Measurements from ENCODE around the gene HAAO.

DNA sequence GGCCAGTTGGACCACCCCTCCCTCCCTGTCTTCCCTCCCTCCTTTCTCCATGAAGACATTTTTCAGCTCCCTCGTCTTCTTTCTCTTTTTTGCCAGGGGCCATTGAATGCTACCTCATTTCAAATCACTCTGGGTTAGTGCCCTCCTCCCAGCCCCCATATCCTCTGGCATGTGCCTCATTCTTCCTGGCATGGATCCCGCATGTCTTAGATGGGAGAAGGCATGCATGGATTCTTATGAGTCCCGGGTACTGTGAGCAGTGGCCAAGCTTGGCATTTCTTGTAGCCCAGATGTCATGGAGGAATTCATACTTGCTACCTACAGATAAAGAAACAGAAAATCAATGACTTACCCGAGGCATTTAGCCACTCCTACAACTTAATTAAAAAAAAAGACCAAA, 9.0 kb upstream of the HAAO start:
- no peak for TF ChIP-seq POLR2A (IDR thresholded peaks at IDR 0.05)
- TF ChIP-seq, protein P1, sequence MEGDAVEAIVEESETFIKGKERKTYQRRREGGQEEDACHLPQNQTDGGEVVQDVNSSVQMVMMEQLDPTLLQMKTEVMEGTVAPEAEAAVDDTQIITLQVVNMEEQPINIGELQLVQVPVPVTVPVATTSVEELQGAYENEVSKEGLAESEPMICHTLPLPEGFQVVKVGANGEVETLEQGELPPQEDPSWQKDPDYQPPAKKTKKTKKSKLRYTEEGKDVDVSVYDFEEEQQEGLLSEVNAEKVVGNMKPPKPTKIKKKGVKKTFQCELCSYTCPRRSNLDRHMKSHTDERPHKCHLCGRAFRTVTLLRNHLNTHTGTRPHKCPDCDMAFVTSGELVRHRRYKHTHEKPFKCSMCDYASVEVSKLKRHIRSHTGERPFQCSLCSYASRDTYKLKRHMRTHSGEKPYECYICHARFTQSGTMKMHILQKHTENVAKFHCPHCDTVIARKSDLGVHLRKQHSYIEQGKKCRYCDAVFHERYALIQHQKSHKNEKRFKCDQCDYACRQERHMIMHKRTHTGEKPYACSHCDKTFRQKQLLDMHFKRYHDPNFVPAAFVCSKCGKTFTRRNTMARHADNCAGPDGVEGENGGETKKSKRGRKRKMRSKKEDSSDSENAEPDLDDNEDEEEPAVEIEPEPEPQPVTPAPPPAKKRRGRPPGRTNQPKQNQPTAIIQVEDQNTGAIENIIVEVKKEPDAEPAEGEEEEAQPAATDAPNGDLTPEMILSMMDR (IDR thresholded peaks at IDR 0.05) = no peak
